Colonic mucosa (tissue), 4 donors: Measurements from ENCODE around the gene FRMD5. TPM values are rescaled to one million over a fixed set of nuclear protein-coding genes. Genes with fewer than 3 reads are reported as not detected.

Source experiments
- DNase-seq: peaks from one replicate; pipeline ENCODE4 v3.0.0-alpha.2; 2020
- H3K27ac ChIP-seq: fragments of 200-600 bp; one replicate; pipeline ENCODE4 v1.8.0; 2021
- H3K27me3 ChIP-seq: fragments of 200-600 bp; one replicate; pipeline ENCODE4 v1.8.0; 2021
- H3K36me3 ChIP-seq: fragments of 200-600 bp; one replicate; pipeline ENCODE4 v1.8.0; 2021
- H3K4me1 ChIP-seq: fragments of 200-600 bp; one replicate; pipeline ENCODE4 v1.8.0; 2021; ENCODE audit warnings: mild to moderate bottlenecking
- H3K4me3 ChIP-seq: fragments of 200-600 bp; one replicate; pipeline ENCODE4 v1.8.0; 2021
- H3K9ac ChIP-seq, 2 donors: one replicate each; pipeline ENCODE4 v1.7.0; 2013; ENCODE audit warnings: control low read depth in 2 of 2, low read depth in 2 of 2, low read length in 2 of 2
- H3K9me3 ChIP-seq: fragments of 200-600 bp; one replicate; pipeline ENCODE4 v1.8.0; 2021
- intact Hi-C: fragments of 100-400 bp; cut with DNase I; formaldehyde crosslinking; loops from one replicate; pipeline ENCODE4 v1.14.1; 2022
- total RNA-seq, 2 donors: library from RNA; stranded (reverse); fragmentation: NEBNext Ultra II Directional in 1 of 2; extraction: Animal tissue kit (Norgen Biotek cat#: 25700) in 1 of 2; gene quantifications; one replicate each; pipeline ENCODE4 v1.2.1, GENCODE V29; 2021
- TF ChIP-seq, protein P1 (sequence below): fragments of 200-600 bp; IDR thresholded peaks from one replicate; pipeline ENCODE4 v1.8.0; 2022; ENCODE audit warnings: antibody characterized with exemption, mild to moderate bottlenecking
- donor health status: healthy.
- donor health status: DM: no; HTN: no; CAD: no.
- donor health status: DM: no; HTN: no; CAD: no.

The FRMD5 gene
- total RNA-seq, 2 donors from 2014 or later = 2.9 to 3.4 TPM

DNA sequence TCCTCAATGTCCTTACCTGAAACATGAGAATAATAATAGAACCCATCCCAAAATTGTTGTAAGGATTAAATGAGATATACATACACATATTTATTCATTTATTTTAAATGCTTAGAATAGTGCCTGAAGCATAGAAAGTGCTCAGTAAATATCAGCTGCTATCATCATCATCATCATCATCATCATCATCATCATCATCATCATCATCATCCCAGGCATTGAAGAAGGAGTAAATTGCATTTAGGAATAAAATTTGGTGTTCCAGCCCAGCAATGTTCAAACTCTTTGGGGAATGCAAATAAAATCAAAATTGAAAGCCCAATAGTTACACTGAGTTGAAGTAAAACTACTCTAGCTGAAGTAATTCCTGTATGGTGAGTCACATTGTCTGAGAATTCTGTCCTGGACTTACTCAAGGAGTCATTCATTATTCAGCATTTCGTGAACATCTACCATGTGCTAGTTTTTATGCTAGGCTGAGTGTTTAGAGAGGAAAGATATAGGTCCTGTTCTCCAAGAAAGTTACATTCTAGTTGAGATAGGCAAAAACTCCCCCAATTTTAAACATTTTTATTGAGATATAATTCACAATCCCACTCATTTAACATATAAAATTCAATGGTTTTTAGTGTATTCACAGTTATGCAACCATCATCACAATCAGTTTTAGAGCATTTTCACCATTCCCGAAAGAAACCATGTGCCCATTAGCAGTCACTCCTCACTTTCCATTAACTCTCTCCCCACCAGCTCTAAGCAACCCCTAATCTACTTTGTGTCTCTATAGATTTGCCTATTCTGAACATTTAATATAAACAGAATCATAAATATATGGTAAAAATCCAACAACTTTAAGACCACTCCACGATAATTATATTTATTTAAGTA is 107.2 kb downstream of the FRMD5 start:
- TF ChIP-seq, protein P1, sequence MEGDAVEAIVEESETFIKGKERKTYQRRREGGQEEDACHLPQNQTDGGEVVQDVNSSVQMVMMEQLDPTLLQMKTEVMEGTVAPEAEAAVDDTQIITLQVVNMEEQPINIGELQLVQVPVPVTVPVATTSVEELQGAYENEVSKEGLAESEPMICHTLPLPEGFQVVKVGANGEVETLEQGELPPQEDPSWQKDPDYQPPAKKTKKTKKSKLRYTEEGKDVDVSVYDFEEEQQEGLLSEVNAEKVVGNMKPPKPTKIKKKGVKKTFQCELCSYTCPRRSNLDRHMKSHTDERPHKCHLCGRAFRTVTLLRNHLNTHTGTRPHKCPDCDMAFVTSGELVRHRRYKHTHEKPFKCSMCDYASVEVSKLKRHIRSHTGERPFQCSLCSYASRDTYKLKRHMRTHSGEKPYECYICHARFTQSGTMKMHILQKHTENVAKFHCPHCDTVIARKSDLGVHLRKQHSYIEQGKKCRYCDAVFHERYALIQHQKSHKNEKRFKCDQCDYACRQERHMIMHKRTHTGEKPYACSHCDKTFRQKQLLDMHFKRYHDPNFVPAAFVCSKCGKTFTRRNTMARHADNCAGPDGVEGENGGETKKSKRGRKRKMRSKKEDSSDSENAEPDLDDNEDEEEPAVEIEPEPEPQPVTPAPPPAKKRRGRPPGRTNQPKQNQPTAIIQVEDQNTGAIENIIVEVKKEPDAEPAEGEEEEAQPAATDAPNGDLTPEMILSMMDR = no peak
- no peak for DNase-seq

DNA sequence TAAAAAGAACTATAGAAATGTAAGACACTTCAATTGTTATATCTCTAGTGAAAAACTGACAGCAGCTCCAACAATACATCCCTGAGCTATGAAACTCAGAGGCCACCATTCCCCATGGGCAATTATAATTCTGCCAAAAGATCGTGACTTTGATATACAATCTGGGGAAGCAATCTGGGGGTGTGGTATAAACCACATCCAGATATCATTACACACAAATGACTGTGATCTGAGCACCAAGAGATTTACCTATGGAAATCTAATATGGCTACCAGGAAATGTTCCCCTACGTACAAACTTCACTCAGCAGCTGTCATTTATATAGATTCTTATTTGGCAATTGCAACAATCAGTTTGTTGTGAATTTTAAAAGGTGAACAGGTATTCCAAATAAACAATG is 110.3 kb downstream of the FRMD5 start:
- Histone ChIP-seq H3K9me3 (no peaks in the 10 kb centered on the region), H3K27me3 (no peaks in the 10 kb centered on the region), H3K4me3 (no peak overlapping the region), H3K27ac (no peak overlapping the region), H3K9ac (no peak overlapping the region), H3K36me3 (no peaks in the 10 kb centered on the region), H3K4me1 (no peaks in the 10 kb centered on the region)
- intact Hi-C loops = no loop called here
- TF ChIP-seq, protein P1 = no peak
- no peak for DNase-seq

More for the DNA sequence above, 107.2 kb downstream of the FRMD5 start:
- Histone ChIP-seq H3K9ac (no peak overlapping the region), H3K9me3 (no peaks in the 10 kb centered on the region), H3K27ac (no peak overlapping the region), H3K4me1 (no peaks in the 10 kb centered on the region), H3K4me3 (no peak overlapping the region), H3K27me3 (no peaks in the 10 kb centered on the region), H3K36me3 (no peaks in the 10 kb centered on the region)
- intact Hi-C loops = no loop called here

DNA sequence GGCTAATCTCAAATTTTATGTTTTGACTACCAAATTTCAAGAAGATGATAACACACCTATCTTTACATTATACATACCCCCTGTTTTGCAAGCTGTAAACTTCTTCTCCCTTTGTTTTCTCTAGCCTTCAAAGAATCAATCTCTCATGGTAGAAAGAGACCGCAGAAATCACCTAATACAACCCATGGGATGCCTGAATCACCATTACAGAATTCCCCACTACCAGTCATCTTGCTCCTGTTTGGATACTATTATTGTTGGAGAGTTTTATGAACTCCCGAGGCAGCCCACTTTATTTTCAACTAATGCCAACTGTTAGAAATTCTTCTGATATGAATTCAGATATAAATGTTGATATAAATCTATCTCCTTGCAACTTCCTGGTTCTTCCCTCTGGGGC is 110.9 kb downstream of the FRMD5 start:
- intact Hi-C loops = no loop called here
- Histone ChIP-seq H3K9me3 (no peaks in the 10 kb centered on the region), H3K27ac (no peak overlapping the region), H3K9ac (no peak overlapping the region), H3K4me1 (no peaks in the 10 kb centered on the region), H3K36me3 (no peaks in the 10 kb centered on the region), H3K27me3 (no peaks in the 10 kb centered on the region), H3K4me3 (no peak overlapping the region)
- no peak for DNase-seq
- TF ChIP-seq, protein P1 = no peak

DNA sequence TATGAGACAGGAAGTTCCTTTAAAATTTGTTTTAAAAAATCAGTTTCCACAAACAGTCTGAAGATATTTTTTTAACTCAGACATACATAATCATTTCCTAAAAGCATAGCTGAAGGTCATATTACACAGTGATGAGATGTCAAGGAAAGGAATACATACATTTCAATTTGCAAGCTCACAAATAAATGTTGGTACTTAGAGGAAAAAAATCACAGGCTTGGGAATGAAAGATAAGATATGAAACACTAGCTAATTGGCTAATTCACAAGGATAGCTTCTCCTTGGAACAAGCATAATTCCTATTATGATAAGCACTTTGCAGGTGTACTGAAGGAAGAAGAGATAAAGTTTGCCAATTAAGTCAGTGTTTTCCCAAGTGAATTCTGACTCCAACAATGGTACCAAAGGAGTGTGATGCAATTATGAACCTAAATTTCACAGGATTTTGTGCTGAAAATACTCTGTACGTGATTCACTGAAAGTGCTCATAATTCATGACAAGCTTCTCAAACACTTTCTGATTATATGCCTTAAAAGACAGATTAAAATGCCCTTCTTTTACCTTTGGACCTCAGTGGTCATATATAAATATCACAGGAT is 112.4 kb downstream of the FRMD5 start:
- intact Hi-C loops = no loop called here
- H3K9ac ChIP-seq = no peak overlapping the region

More for the DNA sequence above, 112.4 kb downstream of the FRMD5 start:
- no peaks in the 10 kb centered on the region for H3K4me1 ChIP-seq
- no peak for DNase-seq
- no peak overlapping the region for H3K27ac ChIP-seq
- TF ChIP-seq, protein P1 = no peak
- no peaks in the 10 kb centered on the region for H3K36me3 ChIP-seq
- H3K9me3 ChIP-seq = no peaks in the 10 kb centered on the region
- no peak overlapping the region for H3K4me3 ChIP-seq
- no peaks in the 10 kb centered on the region for H3K27me3 ChIP-seq
